ENCODE results near the gene MEGF9.

DNA sequence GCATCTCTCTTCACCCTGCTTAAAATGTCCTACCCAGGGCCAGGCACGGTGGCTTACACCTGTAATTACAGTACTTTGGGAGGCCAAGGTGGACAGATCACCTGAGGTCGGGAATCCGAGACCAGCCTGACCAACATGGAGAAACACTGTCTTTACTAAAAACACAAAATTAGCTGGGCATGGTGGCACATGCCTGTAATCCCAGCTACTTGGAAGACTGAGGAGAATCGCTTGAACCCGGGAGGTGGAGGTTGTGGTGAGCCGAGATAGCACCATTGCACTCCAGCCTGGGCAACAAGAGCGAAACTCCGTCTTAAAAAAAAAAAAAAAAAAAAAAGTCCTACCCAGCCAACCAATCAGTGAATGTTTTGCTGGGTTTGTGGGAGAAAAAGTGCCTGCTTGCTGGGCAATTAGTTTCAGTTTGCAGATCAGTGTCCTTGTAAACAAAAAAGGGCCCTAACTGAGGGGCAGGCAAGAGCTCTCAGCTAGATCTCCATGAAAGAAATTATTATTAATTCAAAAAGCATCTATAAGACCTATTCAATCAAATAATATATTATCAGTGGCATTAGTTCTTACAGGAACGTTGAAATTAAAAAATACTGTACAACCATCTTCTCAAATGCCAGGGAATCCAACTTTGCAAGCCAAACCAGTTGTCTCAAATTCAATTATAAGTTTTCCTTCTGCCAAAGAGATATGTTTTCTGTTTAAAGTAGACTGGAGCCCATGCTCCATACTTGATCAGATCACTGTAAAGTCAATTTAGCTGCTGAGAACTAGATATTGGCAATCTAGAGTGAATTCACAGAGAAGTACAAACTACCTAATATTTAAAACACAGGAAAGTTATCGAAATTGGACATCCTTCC is 3.9 kb downstream of the MEGF9 start:
- TF ChIP-seq, protein P1, sequence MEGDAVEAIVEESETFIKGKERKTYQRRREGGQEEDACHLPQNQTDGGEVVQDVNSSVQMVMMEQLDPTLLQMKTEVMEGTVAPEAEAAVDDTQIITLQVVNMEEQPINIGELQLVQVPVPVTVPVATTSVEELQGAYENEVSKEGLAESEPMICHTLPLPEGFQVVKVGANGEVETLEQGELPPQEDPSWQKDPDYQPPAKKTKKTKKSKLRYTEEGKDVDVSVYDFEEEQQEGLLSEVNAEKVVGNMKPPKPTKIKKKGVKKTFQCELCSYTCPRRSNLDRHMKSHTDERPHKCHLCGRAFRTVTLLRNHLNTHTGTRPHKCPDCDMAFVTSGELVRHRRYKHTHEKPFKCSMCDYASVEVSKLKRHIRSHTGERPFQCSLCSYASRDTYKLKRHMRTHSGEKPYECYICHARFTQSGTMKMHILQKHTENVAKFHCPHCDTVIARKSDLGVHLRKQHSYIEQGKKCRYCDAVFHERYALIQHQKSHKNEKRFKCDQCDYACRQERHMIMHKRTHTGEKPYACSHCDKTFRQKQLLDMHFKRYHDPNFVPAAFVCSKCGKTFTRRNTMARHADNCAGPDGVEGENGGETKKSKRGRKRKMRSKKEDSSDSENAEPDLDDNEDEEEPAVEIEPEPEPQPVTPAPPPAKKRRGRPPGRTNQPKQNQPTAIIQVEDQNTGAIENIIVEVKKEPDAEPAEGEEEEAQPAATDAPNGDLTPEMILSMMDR (IDR thresholded peaks at IDR 0.05; ENCODE audit: extremely low read depth in 1 of 2, insufficient read depth in 1 of 2, low read depth in 1 of 2, low read length in 2 of 2) = no peak
- no peak for TF ChIP-seq POLR2A (IDR thresholded peaks at IDR 0.05; ENCODE audit: low read depth, low read length)
- no peak for TF ChIP-seq POLR2AphosphoS5 (IDR thresholded peaks at IDR 0.05; ENCODE audit: insufficient read depth, low read depth, low read length)
